NCI-H2196 (cell line): ENCODE measurements around the gene NELL1.
A peak's percentile ranks its signal among the peaks of the same experiment; 100 is the strongest.

Experiments
- DNase-seq: peaks from one replicate; lab custom pipeline; 2025; ENCODE audit not compliant: unreplicated experiment; lab: John Stamatoyannopoulos, UW

NELL1 gene

DNA sequence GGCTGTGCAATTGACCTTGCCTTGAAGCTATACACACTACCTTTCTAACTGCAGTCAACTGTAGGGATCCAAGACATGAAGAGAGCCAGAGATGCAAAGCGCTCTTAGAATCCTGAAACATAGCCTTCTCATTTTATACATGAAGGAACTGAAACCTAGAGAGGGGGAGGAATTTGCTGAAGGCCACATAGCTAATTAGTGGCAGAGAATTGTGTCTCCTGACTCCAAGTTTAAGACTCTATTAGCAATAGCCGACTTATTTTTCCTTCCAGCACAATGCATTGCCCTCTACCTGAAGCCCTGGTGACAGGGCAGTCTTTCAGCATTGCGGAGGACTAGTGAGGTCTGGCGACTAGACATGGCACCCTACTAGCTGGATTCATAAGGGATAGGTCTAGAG is 796.5 kb downstream of the NELL1 start:
- no peak for DNase-seq

DNA sequence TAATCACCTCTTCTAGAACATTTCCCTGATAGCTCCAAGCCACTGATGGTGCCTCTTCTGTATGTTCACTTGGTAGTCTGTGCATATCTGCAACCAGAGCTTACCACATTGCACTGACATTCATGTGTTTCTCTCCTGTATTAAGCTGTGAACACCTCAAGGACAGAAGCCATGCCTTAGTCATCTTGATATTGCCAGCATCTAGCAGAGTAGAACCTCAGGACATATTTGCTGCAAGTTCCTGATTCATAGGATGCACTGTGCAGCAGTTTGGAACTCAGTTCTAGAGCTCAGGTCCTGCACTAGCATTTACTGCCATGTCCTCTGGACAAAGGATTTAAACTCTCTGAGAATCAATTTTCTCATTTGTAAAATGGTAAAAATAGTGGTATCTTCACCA is 801.1 kb downstream of the NELL1 start:
- no peak for DNase-seq

DNA sequence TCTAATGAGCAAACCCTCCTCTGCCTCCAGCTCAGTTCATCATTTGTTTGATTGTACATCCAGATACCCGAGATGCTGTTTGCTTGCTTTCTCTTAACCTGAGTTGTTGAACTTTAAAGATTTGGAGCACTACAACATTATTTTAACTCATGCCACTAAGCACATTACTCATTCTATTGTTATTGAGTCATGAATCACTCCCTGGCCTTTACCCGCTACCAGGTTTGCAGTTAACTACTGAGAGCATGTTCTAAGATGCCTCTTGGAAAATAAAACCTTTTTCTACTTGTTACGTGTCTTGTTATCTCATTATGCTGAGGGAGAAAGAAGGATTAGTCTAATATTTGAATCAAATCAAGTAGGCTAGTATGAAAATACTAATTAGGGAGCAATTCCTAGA is 802.9 kb downstream of the NELL1 start:
- no peak for DNase-seq

- no peak for DNase-seq
Observed at GRCh38 chr11:21474529-21474928, 805.1 kb downstream of the NELL1 start.

- DNase-seq, result no peak
Observed at GRCh38 chr11:21475276-21475675, 805.9 kb downstream of the NELL1 start.

GRCh38 chr11:21476588-21476987 is 807.2 kb downstream of the NELL1 start:
- no peak for DNase-seq

- no peak for DNase-seq
Observed at GRCh38 chr11:21480240-21480639, 810.9 kb downstream of the NELL1 start.

- DNase-seq, result no peak
Observed at GRCh38 chr11:21481255-21481654, 811.9 kb downstream of the NELL1 start.

DNA sequence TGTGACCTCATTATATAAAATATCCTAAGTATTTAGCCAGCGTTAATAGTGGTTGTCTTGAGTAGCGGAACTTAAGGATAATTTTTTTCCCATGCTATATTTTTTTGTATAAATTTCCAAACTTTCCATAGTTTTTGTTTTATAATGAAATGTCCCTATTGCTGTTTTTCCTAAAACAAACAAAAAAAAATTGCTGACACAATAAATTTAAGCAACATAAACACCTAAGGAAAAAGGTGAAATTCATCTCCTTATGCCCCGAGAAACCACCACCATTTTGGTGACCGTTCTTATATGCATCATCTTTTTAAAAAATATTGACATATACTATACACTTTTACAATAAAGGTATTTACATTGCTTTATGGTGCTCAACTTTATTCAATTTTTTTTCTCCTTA is 814.7 kb downstream of the NELL1 start:
- DNase-seq, result no peak

GRCh38 chr11:21485006-21485405 is 815.6 kb downstream of the NELL1 start:
- no peak for DNase-seq

GRCh38 chr11:21485426-21485825 is 816.0 kb downstream of the NELL1 start:
- DNase-seq, result no peak

DNA sequence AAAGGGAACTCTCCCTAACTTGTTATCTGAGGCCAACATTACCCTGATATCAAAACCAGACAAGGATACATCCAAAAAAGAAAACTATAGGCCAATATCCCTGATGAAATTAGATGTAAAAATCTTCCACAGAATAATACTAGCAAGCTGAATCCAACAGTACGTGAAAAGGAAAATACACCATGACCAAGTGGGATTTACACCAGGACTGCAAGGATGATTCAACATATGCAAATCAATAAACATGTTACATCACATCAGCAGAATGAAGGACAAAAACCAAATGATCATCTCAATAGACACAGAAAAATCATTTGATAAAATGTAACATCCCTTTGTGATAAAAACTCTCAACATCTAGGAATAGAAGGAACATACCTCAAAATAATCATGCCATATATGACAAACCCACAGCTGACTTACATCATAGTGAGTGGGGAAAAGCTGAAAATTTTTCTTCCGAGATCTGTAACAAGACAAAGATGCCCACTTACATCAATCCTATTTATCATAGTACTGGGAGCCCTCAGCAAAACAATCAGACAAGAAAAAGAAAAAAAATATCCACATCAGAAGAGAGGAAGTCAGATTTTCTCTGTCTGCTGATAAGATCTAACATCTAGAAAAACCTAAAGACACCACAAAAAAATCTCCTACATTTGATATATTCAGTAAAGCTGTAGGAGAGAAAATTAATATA is 820.2 kb downstream of the NELL1 start:
- DNase-seq, result no peak

DNA sequence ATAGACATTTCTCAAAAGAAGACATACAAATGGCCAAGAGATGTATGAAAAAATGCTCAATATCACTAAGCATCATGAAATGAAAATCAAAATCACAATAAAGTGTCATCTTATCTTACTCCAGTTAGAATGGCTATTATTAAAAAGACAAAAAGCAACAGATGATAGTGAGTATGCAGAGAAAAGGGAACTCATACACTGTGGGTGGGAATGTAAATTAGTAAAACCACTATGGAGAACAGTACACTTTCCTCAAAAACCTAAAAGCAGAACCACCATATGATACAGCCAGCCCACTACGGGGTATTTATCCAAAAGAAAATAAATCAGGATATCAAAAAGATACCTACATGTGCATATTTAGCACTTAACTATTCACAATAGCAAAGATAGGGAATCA is 823.5 kb downstream of the NELL1 start:
- no peak for DNase-seq

DNA sequence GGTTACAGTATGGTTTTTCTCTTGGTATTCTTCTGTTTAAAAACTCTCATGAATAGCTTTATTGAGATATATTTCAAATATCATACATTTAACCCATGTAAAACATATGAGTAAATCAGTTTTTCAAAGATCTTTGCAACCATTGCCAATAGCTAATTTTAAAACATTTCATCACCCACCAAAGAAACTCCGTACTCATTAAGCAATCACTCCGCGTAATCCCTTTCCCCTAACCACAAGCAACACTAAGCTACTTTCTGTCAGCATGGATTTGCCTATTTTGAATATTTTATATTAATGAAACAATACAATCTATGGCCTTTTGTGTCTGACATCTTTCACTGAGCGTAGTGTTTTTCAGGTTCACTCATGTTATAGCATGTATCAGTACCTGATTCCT is 825.6 kb downstream of the NELL1 start:
- no peak for DNase-seq

GRCh38 chr11:21495879-21496278 is 826.5 kb downstream of the NELL1 start:
- no peak for DNase-seq

DNA sequence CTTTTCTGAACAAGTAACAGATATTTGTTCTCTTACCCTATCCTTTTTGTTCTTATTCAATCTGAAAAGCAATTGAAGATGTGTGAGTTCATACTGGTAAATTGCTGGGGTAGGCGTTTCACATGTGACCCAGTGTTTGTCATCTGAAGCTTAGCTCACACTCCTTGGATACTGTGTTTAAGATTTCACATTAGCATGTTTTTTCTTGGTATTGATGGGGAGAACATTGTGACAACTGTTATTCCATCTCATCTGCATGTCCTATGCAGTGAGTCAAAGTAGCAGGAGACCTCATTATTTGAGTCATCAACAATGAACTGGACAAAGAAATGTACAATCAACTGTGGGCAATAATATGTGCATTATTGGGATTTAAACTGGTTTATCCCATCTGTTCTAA is 831.9 kb downstream of the NELL1 start:
- no peak for DNase-seq

- DNase-seq, result no peak
Observed at GRCh38 chr11:21505070-21505469, 835.7 kb downstream of the NELL1 start.

- peak; percentile 74 for DNase-seq
Observed at GRCh38 chr11:21511835-21512440, 842.6 kb downstream of the NELL1 start.

- peak; percentile 16 for DNase-seq
Observed at GRCh38 chr11:21514316-21514715, 844.9 kb downstream of the NELL1 start.

GRCh38 chr11:21520244-21520643 is 850.9 kb downstream of the NELL1 start:
- DNase-seq, result no peak

GRCh38 chr11:21529187-21529586 is 859.8 kb downstream of the NELL1 start:
- no peak for DNase-seq

- DNase-seq, result no peak
Observed at GRCh38 chr11:21534288-21534687, 864.9 kb downstream of the NELL1 start.

DNA sequence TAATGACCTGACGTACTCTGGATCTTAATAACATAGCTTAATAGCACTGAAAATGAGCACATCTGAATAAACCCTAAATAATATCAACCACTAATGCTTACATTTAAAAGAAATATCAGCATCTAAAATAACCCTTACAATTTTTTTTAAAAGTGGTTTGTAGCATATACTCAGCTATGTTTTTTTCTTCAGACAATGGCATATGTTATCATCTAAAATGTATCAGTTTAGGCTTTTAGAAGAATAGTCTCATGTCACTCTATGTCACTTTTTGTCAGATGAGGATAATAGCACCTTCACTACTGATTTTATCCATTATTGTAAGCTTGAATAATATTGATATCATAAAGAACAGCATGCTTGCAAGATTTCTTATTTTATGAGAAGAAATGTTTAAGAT is 868.6 kb downstream of the NELL1 start:
- DNase-seq, result no peak
